ENCODE measurements around the gene LGI1.

DNA sequence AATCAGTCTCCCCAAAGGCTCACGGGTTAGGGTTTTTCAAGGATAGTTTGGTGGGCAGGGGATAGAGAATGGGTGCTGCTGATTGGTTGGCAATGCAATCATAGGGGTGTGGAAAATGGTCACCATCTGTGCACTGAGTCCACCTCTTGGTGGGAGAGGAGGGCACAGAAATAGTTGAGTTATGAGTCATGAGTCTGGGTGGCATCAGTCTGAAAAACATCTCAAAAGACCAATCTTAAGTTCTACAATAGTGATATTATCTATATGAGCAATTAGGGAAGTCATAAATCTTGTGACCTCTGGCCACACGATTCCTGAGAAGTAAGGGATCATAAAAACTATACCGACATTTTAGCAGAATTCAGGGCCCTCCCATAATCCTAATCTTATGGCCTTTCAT, 62.7 kb downstream of the LGI1 start:
- no peak for TF ChIP-seq MAX (IDR thresholded peaks at IDR 0.05)
- TF ChIP-seq RAD21 (IDR thresholded peaks at IDR 0.05 in 1 of 2, conservative IDR thresholded peaks at IDR 0.05 in 1 of 2; ENCODE audit: low read depth in 2 of 2, low read length in 2 of 2): no peak
- no peak for TF ChIP-seq HDAC6 (IDR thresholded peaks at IDR 0.05; ENCODE audit: low read depth, low read length)
- TF ChIP-seq TAF1 (IDR thresholded peaks at IDR 0.05; ENCODE audit: low read depth, low read length): no peak
- no peak for TF ChIP-seq EP300 (IDR thresholded peaks at IDR 0.05; ENCODE audit: borderline replicate concordance in 1 of 2, low read depth in 2 of 2, low read length in 2 of 2)
- TF ChIP-seq MAFK (IDR thresholded peaks at IDR 0.05; ENCODE audit: low read depth, low read length): no peak
- TF ChIP-seq SIN3A (conservative IDR thresholded peaks at IDR 0.05 in 1 of 2, IDR thresholded peaks at IDR 0.05 in 1 of 2; ENCODE audit: low read depth in 1 of 2, low read length in 2 of 2): no peak
- TF ChIP-seq BCL11A (IDR thresholded peaks at IDR 0.05; ENCODE audit: low read depth in 2 of 2, low read length in 2 of 2): no peak
